Measurements from ENCODE around the gene TMEM245.

DNA sequence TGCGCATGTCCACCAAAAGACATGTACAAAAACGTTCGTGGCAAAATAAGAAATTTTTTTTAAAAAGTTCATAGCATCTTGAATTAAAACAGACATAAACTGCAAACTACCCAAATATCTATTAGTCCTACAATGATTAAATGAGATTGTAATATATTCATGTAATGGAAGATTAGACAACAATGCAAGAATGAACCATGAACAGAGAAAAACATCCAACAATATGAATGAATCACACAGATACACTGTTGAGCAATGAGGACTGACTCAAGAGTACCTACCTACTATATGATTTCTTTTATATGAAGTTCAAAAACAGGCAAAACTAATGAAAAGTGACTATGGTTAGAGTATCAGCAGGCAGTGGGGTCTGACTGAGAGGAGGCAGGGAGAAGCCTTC lies 88.5 kb downstream of the TMEM245 start:
- TF ChIP-seq POLR2A (IDR thresholded peaks at IDR 0.05; ENCODE audit: low read length): no peak
- TF ChIP-seq GATA1 (IDR thresholded peaks at IDR 0.05; ENCODE audit: low read depth, low read length): no peak
